IPS-NIHi11 (cell line): ENCODE measurements around the gene IGFL3.
"Not testable (repeated sequence)": the region's sequence is repeated elsewhere in the genome, so short reads cannot be mapped to it uniquely, and the experiment has no call there.

ENCODE experiments used
- DNase-seq: peaks from one replicate; pipeline ENCODE4 v3.0.0; 2012; ENCODE audit warnings: mixed read lengths, low spot score

IGFL3 gene

GRCh38 chr19:46124638-46125115 lies at the start of gene IGFL3:
Gene IGFL3, minus strand, starts transcription at chr19:46124688. Its CDS starts 39 bp downstream, at chr19:46124649.
- DNase-seq = no peak

- DNase-seq = peak; percentile 32
Measured at GRCh38 chr19:46173886-46174480, 49.5 kb upstream of the IGFL3 start.

GRCh38 chr19:46162731-46163130 lies 38.2 kb upstream of the IGFL3 start:
- no peak for DNase-seq

GRCh38 chr19:46161642-46162257 lies 37.3 kb upstream of the IGFL3 start:
- DNase-seq = not testable (repeated sequence)

- DNase-seq = no peak
Measured at GRCh38 chr19:46160233-46160775, 35.8 kb upstream of the IGFL3 start.

GRCh38 chr19:46159418-46160232 lies 35.1 kb upstream of the IGFL3 start:
- DNase-seq = no peak

- no peak for DNase-seq
Measured at GRCh38 chr19:46155237-46155636, 30.7 kb upstream of the IGFL3 start.

GRCh38 chr19:46150606-46151005 lies 26.1 kb upstream of the IGFL3 start:
- DNase-seq = no peak

- no peak for DNase-seq
Measured at GRCh38 chr19:46147791-46148288, 23.4 kb upstream of the IGFL3 start, which contains the start of gene IGFL2. Gene IGFL2, plus strand, starts transcription at chr19:46148238. Its CDS starts 41 bp downstream, at chr19:46148279.

GRCh38 chr19:46147166-46147740 lies 22.8 kb upstream of the IGFL3 start:
- no peak for DNase-seq

GRCh38 chr19:46144756-46145155 lies 20.3 kb upstream of the IGFL3 start:
- DNase-seq = no peak

GRCh38 chr19:46142294-46142693 lies 17.8 kb upstream of the IGFL3 start:
- DNase-seq = no peak

GRCh38 chr19:46141421-46141820 lies 16.9 kb upstream of the IGFL3 start:
- DNase-seq = no peak

- no peak for DNase-seq
Measured at GRCh38 chr19:46137915-46138473, 13.5 kb upstream of the IGFL3 start.

- no peak for DNase-seq
Measured at GRCh38 chr19:46134527-46134926, 10.0 kb upstream of the IGFL3 start.

GRCh38 chr19:46133777-46134241 lies 9.3 kb upstream of the IGFL3 start:
- peak; percentile 34 for DNase-seq

GRCh38 chr19:46133101-46133627 lies 8.7 kb upstream of the IGFL3 start:
- peak; percentile 72 for DNase-seq

- DNase-seq = no peak
Measured at GRCh38 chr19:46132508-46133100, 8.1 kb upstream of the IGFL3 start.

GRCh38 chr19:46131485-46132143 lies 7.1 kb upstream of the IGFL3 start:
- DNase-seq = no peak

GRCh38 chr19:46126086-46126580 lies 1.6 kb upstream of the IGFL3 start:
- DNase-seq = no peak
